Peyer's patch (tissue), 4 donors: ENCODE data around the gene FAM120B.

Source experiments
- CTCF ChIP-seq, 6 experiments: fragments of 450-650 bp in 4 of 6; fragments of 200-600 bp in 2 of 6; sonication (generic) in 1 of 6; IDR thresholded peaks; one replicate each; pipeline ENCODE4 v1.5.1; 2017 to 2019; ENCODE audit warnings: antibody characterized with exemption in 6 of 6, mild to moderate bottlenecking in 3 of 6, moderate library complexity in 1 of 6
- POLR2A ChIP-seq, 2 donors: fragments of 450-650 bp; IDR thresholded peaks; one replicate each; pipeline ENCODE4 v1.5.1; 2017; ENCODE audit warnings: antibody characterized with exemption in 2 of 2, mild to moderate bottlenecking in 2 of 2, moderate library complexity in 2 of 2

- TF ChIP-seq POLR2A (IDR thresholded peaks at IDR 0.05) (no peak), CTCF (IDR thresholded peaks at IDR 0.05) (no peak)
These were observed 138.9 kb downstream of the FAM120B start for GRCh38 chr6:170445487-170445886.
